Astrocyte (in vitro differentiated cells and primary cell): ENCODE data around the gene TAAR6. TPM values are rescaled to one million over a fixed set of nuclear protein-coding genes. Genes with fewer than 3 reads are reported as not detected.

Source experiments
- DNase-seq: peaks from one replicate; pipeline ENCODE4 v3.0.0-alpha.2; 2010; ENCODE audit warnings: low read depth
- FAIRE-seq: peaks from 2 replicates; lab custom pipeline; 2011; peaks lifted over from hg19 to GRCh38; lab: Jason Lieb, UNC
- H2AFZ ChIP-seq: 2 replicates; pipeline ENCODE4 v1.6.0; 2012; ENCODE audit warnings: low read depth, low read length, inconsistent platforms
- H3K27ac ChIP-seq: 2 replicates; pipeline ENCODE4 v1.5.1; 2011; ENCODE audit warnings: low read depth, low read length, inconsistent platforms
- H3K27me3 ChIP-seq: 2 replicates; pipeline ENCODE4 v1.6.0; 2011; ENCODE audit warnings: low read length, inconsistent platforms; ENCODE audit not compliant: insufficient read depth
- H3K36me3 ChIP-seq: 2 replicates; pipeline ENCODE4 v1.5.1; 2011; ENCODE audit warnings: low read length, inconsistent platforms; ENCODE audit not compliant: insufficient read depth
- H3K4me1 ChIP-seq: 2 replicates; pipeline ENCODE4 v1.5.1; 2011; ENCODE audit warnings: low read length, inconsistent platforms; ENCODE audit not compliant: insufficient read depth
- H3K4me2 ChIP-seq: 2 replicates; pipeline ENCODE4 v1.6.0; 2012; ENCODE audit warnings: low read length, inconsistent platforms
- H3K4me3 ChIP-seq: 2 replicates; pipeline ENCODE4 v1.5.1; 2011; ENCODE audit warnings: low read depth, mild to moderate bottlenecking, low read length, inconsistent platforms; ENCODE audit not compliant: insufficient read depth
- H3K79me2 ChIP-seq: 2 replicates; pipeline ENCODE4 v1.6.0; 2012; ENCODE audit warnings: mild to moderate bottlenecking, low read length, inconsistent platforms; ENCODE audit not compliant: insufficient read depth
- H3K9ac ChIP-seq: 2 replicates; pipeline ENCODE4 v1.6.0; 2012; ENCODE audit warnings: mild to moderate bottlenecking, low read length, inconsistent platforms
- H3K9me3 ChIP-seq: 2 replicates; pipeline ENCODE4 v1.5.1; 2012; ENCODE audit warnings: low read depth, mild to moderate bottlenecking, low read length, inconsistent platforms; ENCODE audit not compliant: insufficient read depth
- H4K20me1 ChIP-seq: 2 replicates; pipeline ENCODE4 v1.6.0; 2012; ENCODE audit warnings: low read length, inconsistent platforms; ENCODE audit not compliant: insufficient read depth
- H3K27ac Mint-ChIP-seq: one replicate; pipeline ENCODE4 v1.8.0; 2021; ENCODE audit warnings: mild to moderate bottlenecking, mixed read lengths; ENCODE audit not compliant: unreplicated experiment
- H3K27me3 Mint-ChIP-seq: one replicate; pipeline ENCODE4 v1.8.0; 2021; ENCODE audit warnings: low read depth, mixed read lengths; ENCODE audit not compliant: unreplicated experiment
- H3K36me3 Mint-ChIP-seq: one replicate; pipeline ENCODE4 v1.8.0; 2021; ENCODE audit warnings: low read depth, mixed read lengths; ENCODE audit not compliant: unreplicated experiment
- H3K4me1 Mint-ChIP-seq: one replicate; pipeline ENCODE4 v1.8.0; 2021; ENCODE audit warnings: low read depth, mixed read lengths; ENCODE audit not compliant: unreplicated experiment
- H3K4me3 Mint-ChIP-seq: one replicate; pipeline ENCODE4 v1.8.0; 2021; ENCODE audit warnings: mild to moderate bottlenecking, moderate library complexity, mixed read lengths; ENCODE audit not compliant: unreplicated experiment
- H3K9me3 Mint-ChIP-seq: one replicate; pipeline ENCODE4 v1.8.0; 2021; ENCODE audit warnings: mild to moderate bottlenecking, mixed read lengths; ENCODE audit not compliant: unreplicated experiment
- EZH2 ChIP-seq: IDR thresholded peaks from 2 replicates; pipeline ENCODE4 v1.6.1; 2012; ENCODE audit warnings: mild to moderate bottlenecking, low read length, inconsistent platforms; ENCODE audit not compliant: insufficient read depth
- total RNA-seq: library from RNA; stranded (reverse); gene quantifications from 2 replicates; pipeline ENCODE4 v1.2.1, GENCODE V29; 2021
- TF ChIP-seq, protein P1 (sequence below): IDR thresholded peaks from 2 replicates; pipeline ENCODE4 v1.5.1; 2011; ENCODE audit warnings: low read depth, mild to moderate bottlenecking, inconsistent platforms, low read length, moderate library complexity; ENCODE audit not compliant: insufficient read depth

The TAAR6 gene
- total RNA-seq, 1 donor from 2014 or later = not detected

DNA sequence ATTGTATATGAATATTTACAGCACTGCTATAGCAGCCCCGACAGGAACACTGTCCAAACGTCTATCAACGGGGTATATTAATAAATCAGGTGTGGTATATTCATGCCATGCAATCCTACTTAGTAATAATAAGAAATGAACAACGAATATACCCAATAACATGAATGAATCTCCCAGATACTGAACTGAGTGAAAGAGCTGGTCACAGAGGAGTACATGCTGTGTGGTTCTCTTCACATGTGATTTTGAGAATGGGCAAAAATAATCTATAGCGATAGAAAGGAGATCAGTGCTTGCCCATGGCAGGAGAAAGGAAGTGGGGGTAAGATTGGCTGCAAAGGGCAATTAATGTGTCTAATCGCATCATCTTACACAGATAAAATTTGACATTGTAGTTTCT, 3.7 kb upstream of the TAAR6 start:
- Mint-ChIP-seq H3K9me3 (no peaks in the 10 kb centered on the region), H3K27ac (no peak overlapping the region), H3K4me3 (no peak overlapping the region), H3K4me1 (no peaks in the 10 kb centered on the region), H3K27me3 (peaks cover 3% of the 10 kb centered on the region), H3K36me3 (no peaks in the 10 kb centered on the region)
- H4K20me1 ChIP-seq = no peaks in the 10 kb centered on the region
- H3K4me2 ChIP-seq = no peak overlapping the region
- FAIRE-seq (no peak), DNase-seq (no peak)
- no peaks in the 10 kb centered on the region for H3K9me3 ChIP-seq
- no peak overlapping the region for H3K4me3 ChIP-seq
- H3K27ac ChIP-seq = no peak overlapping the region
- H3K79me2 ChIP-seq = no peaks in the 10 kb centered on the region
- TF ChIP-seq, protein P1, sequence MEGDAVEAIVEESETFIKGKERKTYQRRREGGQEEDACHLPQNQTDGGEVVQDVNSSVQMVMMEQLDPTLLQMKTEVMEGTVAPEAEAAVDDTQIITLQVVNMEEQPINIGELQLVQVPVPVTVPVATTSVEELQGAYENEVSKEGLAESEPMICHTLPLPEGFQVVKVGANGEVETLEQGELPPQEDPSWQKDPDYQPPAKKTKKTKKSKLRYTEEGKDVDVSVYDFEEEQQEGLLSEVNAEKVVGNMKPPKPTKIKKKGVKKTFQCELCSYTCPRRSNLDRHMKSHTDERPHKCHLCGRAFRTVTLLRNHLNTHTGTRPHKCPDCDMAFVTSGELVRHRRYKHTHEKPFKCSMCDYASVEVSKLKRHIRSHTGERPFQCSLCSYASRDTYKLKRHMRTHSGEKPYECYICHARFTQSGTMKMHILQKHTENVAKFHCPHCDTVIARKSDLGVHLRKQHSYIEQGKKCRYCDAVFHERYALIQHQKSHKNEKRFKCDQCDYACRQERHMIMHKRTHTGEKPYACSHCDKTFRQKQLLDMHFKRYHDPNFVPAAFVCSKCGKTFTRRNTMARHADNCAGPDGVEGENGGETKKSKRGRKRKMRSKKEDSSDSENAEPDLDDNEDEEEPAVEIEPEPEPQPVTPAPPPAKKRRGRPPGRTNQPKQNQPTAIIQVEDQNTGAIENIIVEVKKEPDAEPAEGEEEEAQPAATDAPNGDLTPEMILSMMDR = no peak
- no peak for TF ChIP-seq EZH2
- no peak overlapping the region for H3K9ac ChIP-seq
- H3K27me3 ChIP-seq = peaks cover 3% of the 10 kb centered on the region
- no peaks in the 10 kb centered on the region for H3K36me3 ChIP-seq
- H3K4me1 ChIP-seq = no peaks in the 10 kb centered on the region
- no peak overlapping the region for H2AFZ ChIP-seq

DNA sequence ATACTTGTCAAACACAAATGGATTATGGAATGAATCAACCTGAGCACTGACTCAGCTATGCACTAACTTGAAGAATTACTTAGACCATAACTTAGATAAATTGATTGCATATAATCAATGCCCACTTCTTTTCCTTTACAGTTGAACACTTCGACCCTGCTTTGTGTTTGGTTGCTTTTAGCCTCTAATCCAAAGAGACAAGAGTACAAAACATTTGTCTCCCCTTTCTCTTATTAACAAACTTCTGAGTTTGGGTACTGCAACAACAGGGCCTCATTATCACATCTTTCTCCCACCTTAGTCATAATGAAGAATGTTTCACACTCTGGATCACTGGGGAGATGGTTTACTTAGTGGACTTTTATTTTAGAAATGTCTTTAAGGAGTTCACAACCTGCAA, 2.6 kb upstream of the TAAR6 start:
- Mint-ChIP-seq H3K27me3 (peaks cover 3% of the 10 kb centered on the region), H3K4me1 (no peaks in the 10 kb centered on the region), H3K4me3 (no peak overlapping the region), H3K27ac (no peak overlapping the region), H3K36me3 (no peaks in the 10 kb centered on the region), H3K9me3 (no peaks in the 10 kb centered on the region)
- Histone ChIP-seq H2AFZ (no peak overlapping the region), H3K79me2 (no peaks in the 10 kb centered on the region), H4K20me1 (no peaks in the 10 kb centered on the region), H3K9ac (no peak overlapping the region), H3K27me3 (peaks cover 3% of the 10 kb centered on the region), H3K9me3 (no peaks in the 10 kb centered on the region), H3K4me3 (no peak overlapping the region), H3K36me3 (no peaks in the 10 kb centered on the region), H3K4me1 (no peaks in the 10 kb centered on the region), H3K4me2 (no peak overlapping the region), H3K27ac (no peak overlapping the region)
- no peak for DNase-seq
- FAIRE-seq = no peak
- no peak for TF ChIP-seq EZH2
- TF ChIP-seq, protein P1 = no peak

DNA sequence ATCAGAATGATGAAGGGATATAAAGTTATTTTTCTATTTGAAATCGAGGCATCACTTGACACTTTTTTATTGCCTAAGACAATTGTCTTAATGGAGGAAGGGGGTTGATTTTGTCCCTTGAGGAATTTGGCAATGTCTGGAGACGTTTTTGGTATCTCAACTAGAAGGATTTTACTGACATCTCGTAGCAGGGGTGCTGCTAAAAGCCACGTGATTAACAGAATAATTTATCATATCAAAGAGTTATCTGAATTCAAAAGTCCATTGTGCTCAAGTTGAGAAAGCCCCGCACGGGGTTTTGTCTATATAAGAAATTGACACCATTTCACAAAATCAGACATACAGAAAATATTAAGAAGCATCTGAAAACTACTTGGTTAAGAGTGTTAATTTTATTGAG, 1.5 kb upstream of the TAAR6 start:
- no peaks in the 10 kb centered on the region for H3K4me1 ChIP-seq
- no peak overlapping the region for H2AFZ ChIP-seq
- H3K9ac ChIP-seq = no peak overlapping the region
- no peak overlapping the region for H3K27ac ChIP-seq
- H3K4me2 ChIP-seq = no peak overlapping the region
- no peaks in the 10 kb centered on the region for H3K4me1 Mint-ChIP-seq
- H3K27ac Mint-ChIP-seq = no peak overlapping the region
- H3K27me3 Mint-ChIP-seq = peaks cover 3% of the 10 kb centered on the region
- no peak for DNase-seq
- no peaks in the 10 kb centered on the region for H3K9me3 ChIP-seq
- H3K36me3 ChIP-seq = no peaks in the 10 kb centered on the region
- H4K20me1 ChIP-seq = no peaks in the 10 kb centered on the region
- no peak for TF ChIP-seq EZH2
- TF ChIP-seq, protein P1 = no peak
- H3K4me3 Mint-ChIP-seq = no peak overlapping the region
- H3K79me2 ChIP-seq = no peaks in the 10 kb centered on the region
- peaks cover 3% of the 10 kb centered on the region for H3K27me3 ChIP-seq
- no peaks in the 10 kb centered on the region for H3K9me3 Mint-ChIP-seq
- H3K4me3 ChIP-seq = no peak overlapping the region
- no peaks in the 10 kb centered on the region for H3K36me3 Mint-ChIP-seq
- no peak for FAIRE-seq
